ENCODE measurements around the gene DUSP5. TPM values are rescaled to one million over a fixed set of nuclear protein-coding genes. Genes with fewer than 3 reads are reported as not detected.

DUSP5 gene
- total RNA-seq, 1 experiment from 2014 or later = 30.1 TPM

DNA sequence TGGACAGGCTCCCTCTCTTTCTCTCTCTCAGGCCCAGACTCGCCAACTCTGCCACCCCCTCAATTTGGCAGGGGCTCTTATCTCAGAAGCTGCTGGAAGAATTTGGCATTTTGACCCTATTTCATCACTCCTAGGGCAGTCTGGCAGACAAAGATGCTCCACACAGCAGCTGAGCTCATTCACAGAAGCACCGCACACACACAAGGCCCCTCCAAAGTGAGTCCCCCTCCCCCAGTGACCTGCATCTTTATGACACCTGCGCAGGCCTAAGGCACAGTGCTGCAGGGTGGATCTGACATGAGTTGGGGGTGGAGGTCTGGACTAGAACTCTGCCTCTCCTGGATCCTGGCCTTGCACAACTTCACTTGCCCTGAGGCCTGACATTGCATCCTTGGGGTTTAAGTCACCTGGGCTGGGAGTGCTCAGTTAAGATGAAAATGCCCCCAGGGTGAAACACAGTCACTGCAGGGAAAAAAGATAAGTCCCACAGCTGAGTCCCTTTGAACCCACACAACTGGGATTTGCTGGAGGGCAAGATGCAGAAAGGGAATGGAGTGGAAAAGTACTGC is 41.1 kb upstream of the DUSP5 start:
- intact Hi-C loops (cut with micrococcal nuclease; ENCODE audit: unreplicated experiment) (no loop called here), in situ Hi-C loops (cut with HindIII; ENCODE audit: low pct_unique_long_range_greater_than_20kb, low sequenced_read_pairs) (no loop called here)
- ChIA-PET CTCF (no interaction called here), POLR2A (no interaction called here)
- no peaks in the 10 kb centered on the region for H3K9me3 ChIP-seq (ENCODE audit: control insufficient read depth, insufficient read depth, low read depth, low read length)
- no peak overlapping the region for H3K4me3 ChIP-seq (ENCODE audit: low read depth in 2 of 2, low read length in 2 of 2)
- H3K36me3 ChIP-seq (ENCODE audit: control insufficient read depth, insufficient read depth, low read length) = no peaks in the 10 kb centered on the region
- H3K4me1 ChIP-seq (ENCODE audit: control insufficient read depth, insufficient read depth, low read length) = peaks cover 28% of the 10 kb centered on the region
- no TSS peak for BruUV-seq (replicated peaks)
- DNase-seq (ENCODE audit: low read depth, low spot score) (no peak), ATAC-seq (peak; percentile 32; the same call in 1 of the 2 replicates)
- no peaks in the 10 kb centered on the region for H3K27me3 ChIP-seq (ENCODE audit: control insufficient read depth, insufficient read depth, low read length)
- TF ChIP-seq, protein P1, sequence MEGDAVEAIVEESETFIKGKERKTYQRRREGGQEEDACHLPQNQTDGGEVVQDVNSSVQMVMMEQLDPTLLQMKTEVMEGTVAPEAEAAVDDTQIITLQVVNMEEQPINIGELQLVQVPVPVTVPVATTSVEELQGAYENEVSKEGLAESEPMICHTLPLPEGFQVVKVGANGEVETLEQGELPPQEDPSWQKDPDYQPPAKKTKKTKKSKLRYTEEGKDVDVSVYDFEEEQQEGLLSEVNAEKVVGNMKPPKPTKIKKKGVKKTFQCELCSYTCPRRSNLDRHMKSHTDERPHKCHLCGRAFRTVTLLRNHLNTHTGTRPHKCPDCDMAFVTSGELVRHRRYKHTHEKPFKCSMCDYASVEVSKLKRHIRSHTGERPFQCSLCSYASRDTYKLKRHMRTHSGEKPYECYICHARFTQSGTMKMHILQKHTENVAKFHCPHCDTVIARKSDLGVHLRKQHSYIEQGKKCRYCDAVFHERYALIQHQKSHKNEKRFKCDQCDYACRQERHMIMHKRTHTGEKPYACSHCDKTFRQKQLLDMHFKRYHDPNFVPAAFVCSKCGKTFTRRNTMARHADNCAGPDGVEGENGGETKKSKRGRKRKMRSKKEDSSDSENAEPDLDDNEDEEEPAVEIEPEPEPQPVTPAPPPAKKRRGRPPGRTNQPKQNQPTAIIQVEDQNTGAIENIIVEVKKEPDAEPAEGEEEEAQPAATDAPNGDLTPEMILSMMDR (IDR thresholded peaks at IDR 0.05) = no peak
- TF ChIP-seq SIN3A (IDR thresholded peaks at IDR 0.05; ENCODE audit: borderline replicate concordance, insufficient read depth, low read depth, low read length) (no peak), TCF7L2 (IDR thresholded peaks at IDR 0.05; ENCODE audit: low read depth, low read length) (peak; percentile 80), POLR2AphosphoS5 (IDR thresholded peaks at IDR 0.05; ENCODE audit: low read depth, low read length) (no peak)
- TF ChIP-seq, protein P2, sequence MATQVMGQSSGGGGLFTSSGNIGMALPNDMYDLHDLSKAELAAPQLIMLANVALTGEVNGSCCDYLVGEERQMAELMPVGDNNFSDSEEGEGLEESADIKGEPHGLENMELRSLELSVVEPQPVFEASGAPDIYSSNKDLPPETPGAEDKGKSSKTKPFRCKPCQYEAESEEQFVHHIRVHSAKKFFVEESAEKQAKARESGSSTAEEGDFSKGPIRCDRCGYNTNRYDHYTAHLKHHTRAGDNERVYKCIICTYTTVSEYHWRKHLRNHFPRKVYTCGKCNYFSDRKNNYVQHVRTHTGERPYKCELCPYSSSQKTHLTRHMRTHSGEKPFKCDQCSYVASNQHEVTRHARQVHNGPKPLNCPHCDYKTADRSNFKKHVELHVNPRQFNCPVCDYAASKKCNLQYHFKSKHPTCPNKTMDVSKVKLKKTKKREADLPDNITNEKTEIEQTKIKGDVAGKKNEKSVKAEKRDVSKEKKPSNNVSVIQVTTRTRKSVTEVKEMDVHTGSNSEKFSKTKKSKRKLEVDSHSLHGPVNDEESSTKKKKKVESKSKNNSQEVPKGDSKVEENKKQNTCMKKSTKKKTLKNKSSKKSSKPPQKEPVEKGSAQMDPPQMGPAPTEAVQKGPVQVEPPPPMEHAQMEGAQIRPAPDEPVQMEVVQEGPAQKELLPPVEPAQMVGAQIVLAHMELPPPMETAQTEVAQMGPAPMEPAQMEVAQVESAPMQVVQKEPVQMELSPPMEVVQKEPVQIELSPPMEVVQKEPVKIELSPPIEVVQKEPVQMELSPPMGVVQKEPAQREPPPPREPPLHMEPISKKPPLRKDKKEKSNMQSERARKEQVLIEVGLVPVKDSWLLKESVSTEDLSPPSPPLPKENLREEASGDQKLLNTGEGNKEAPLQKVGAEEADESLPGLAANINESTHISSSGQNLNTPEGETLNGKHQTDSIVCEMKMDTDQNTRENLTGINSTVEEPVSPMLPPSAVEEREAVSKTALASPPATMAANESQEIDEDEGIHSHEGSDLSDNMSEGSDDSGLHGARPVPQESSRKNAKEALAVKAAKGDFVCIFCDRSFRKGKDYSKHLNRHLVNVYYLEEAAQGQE (IDR thresholded peaks at IDR 0.05; ENCODE audit: insufficient read depth in 1 of 2, low read depth in 2 of 2, low read length in 1 of 2) = no peak
- peak overlapping the region; percentile 70 for H3K27ac ChIP-seq (ENCODE audit: low read length)

DNA sequence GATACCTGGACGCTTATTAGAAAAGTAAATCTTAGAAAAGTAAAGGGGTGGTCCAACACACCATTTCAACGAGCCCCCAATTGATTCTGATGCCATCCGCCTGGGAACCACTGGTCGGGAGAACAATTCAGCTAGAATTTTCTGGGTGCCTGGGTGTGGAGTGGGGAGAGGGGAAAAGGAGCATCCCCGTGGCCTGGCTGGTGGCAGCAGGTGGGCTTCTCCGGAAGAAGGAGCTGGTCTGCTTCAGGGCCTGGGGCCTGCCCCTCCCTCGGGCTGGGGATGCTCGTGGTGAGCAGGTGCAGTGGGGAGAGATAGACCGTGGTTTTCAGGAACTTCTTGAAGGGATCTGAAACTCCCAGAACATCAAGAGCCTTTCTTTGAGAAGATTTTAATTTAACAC is 39.9 kb upstream of the DUSP5 start:
- ChIA-PET CTCF (no interaction called here), POLR2A (no interaction called here)
- Histone ChIP-seq H3K27ac (ENCODE audit: low read length) (peak overlapping the region; percentile 70; the same call in 1 of the 2 replicates), H3K36me3 (ENCODE audit: control insufficient read depth, insufficient read depth, low read length) (no peaks in the 10 kb centered on the region), H3K4me1 (ENCODE audit: control insufficient read depth, insufficient read depth, low read length) (peaks cover 28% of the 10 kb centered on the region), H3K4me3 (ENCODE audit: low read depth in 2 of 2, low read length in 2 of 2) (no peak overlapping the region), H3K9me3 (ENCODE audit: control insufficient read depth, insufficient read depth, low read depth, low read length) (no peaks in the 10 kb centered on the region), H3K27me3 (ENCODE audit: control insufficient read depth, insufficient read depth, low read length) (no peaks in the 10 kb centered on the region)
- DNase-seq (ENCODE audit: low read depth, low spot score) (no peak), ATAC-seq (no peak)
- no TSS peak for BruUV-seq (replicated peaks)
- intact Hi-C loops (cut with micrococcal nuclease; ENCODE audit: unreplicated experiment) = no loop called here
- TF ChIP-seq, protein P2 (IDR thresholded peaks at IDR 0.05; ENCODE audit: insufficient read depth in 1 of 2, low read depth in 2 of 2, low read length in 1 of 2) = no peak
- in situ Hi-C loops (cut with HindIII; ENCODE audit: low pct_unique_long_range_greater_than_20kb, low sequenced_read_pairs) = no loop called here
